ENCODE data around the gene PGRMC2. TPM values are rescaled to one million over a fixed set of nuclear protein-coding genes. Genes with fewer than 3 reads are reported as not detected.
"Not testable (repeated sequence)": the region's sequence is repeated elsewhere in the genome, so short reads cannot be mapped to it uniquely, and the experiment has no call there.

PGRMC2 gene
- total RNA-seq, 2 experiments from 2014 or later: 43.8 to 47.0 TPM

GRCh38 chr4:128259889-128260288 lies 27.7 kb downstream of the PGRMC2 start:
- H3K27me3 Mint-ChIP-seq, H3K9me3 Mint-ChIP-seq, H3K4me1 Mint-ChIP-seq, H3K36me3 Mint-ChIP-seq, H3K27ac Mint-ChIP-seq, DNase-seq, H3K4me3 Mint-ChIP-seq: not testable (repeated sequence)

GRCh38 chr4:128258166-128258565 lies 29.4 kb downstream of the PGRMC2 start:
- not testable (repeated sequence) for H3K27me3 Mint-ChIP-seq, DNase-seq, H3K4me1 Mint-ChIP-seq, H3K36me3 Mint-ChIP-seq, H3K27ac Mint-ChIP-seq, H3K4me3 Mint-ChIP-seq, H3K9me3 Mint-ChIP-seq

GRCh38 chr4:128256539-128256938 lies 31.1 kb downstream of the PGRMC2 start:
- Mint-ChIP-seq H3K4me3 (no peak overlapping the region), H3K27me3 (peaks cover 8% of the 10 kb centered on the region), H3K36me3 (no peaks in the 10 kb centered on the region), H3K9me3 (no peaks in the 10 kb centered on the region), H3K4me1 (no peaks in the 10 kb centered on the region), H3K27ac (no peak overlapping the region)
- DNase-seq: no peak

GRCh38 chr4:128255906-128256305 lies 31.7 kb downstream of the PGRMC2 start:
- peaks cover 8% of the 10 kb centered on the region for H3K27me3 Mint-ChIP-seq
- no peak overlapping the region for H3K27ac Mint-ChIP-seq
- no peak for DNase-seq
- H3K9me3 Mint-ChIP-seq: no peaks in the 10 kb centered on the region
- no peaks in the 10 kb centered on the region for H3K36me3 Mint-ChIP-seq
- no peak overlapping the region for H3K4me3 Mint-ChIP-seq
- no peaks in the 10 kb centered on the region for H3K4me1 Mint-ChIP-seq

GRCh38 chr4:128249787-128250668 lies 37.6 kb downstream of the PGRMC2 start:
- DNase-seq: no peak
- Mint-ChIP-seq H3K36me3 (peaks cover 1% of the 10 kb centered on the region), H3K9me3 (peaks cover 10% of the 10 kb centered on the region), H3K4me1 (no peaks in the 10 kb centered on the region), H3K27ac (no peak overlapping the region), H3K27me3 (peaks cover 3% of the 10 kb centered on the region), H3K4me3 (no peak overlapping the region)

- no peaks in the 10 kb centered on the region for H3K4me1 Mint-ChIP-seq
- peaks cover 1% of the 10 kb centered on the region for H3K36me3 Mint-ChIP-seq
- DNase-seq: no peak
- no peak overlapping the region for H3K4me3 Mint-ChIP-seq
- H3K27ac Mint-ChIP-seq: no peak overlapping the region
- H3K27me3 Mint-ChIP-seq: no peaks in the 10 kb centered on the region
- peaks cover 10% of the 10 kb centered on the region for H3K9me3 Mint-ChIP-seq
These were observed 39.7 kb downstream of the PGRMC2 start for GRCh38 chr4:128247906-128248305.

GRCh38 chr4:128245391-128245790 lies 42.2 kb downstream of the PGRMC2 start:
- not testable (repeated sequence) for H3K9me3 Mint-ChIP-seq, H3K36me3 Mint-ChIP-seq, H3K4me1 Mint-ChIP-seq, H3K27ac Mint-ChIP-seq, H3K4me3 Mint-ChIP-seq, H3K27me3 Mint-ChIP-seq, DNase-seq

- Mint-ChIP-seq H3K27ac (no peak overlapping the region), H3K9me3 (peaks cover 6% of the 10 kb centered on the region), H3K4me1 (no peaks in the 10 kb centered on the region), H3K4me3 (no peak overlapping the region), H3K27me3 (peaks cover 7% of the 10 kb centered on the region), H3K36me3 (peaks cover 1% of the 10 kb centered on the region)
- no peak for DNase-seq
These were observed 43.2 kb downstream of the PGRMC2 start for GRCh38 chr4:128244379-128244778.

GRCh38 chr4:128242601-128243000 lies 45.0 kb downstream of the PGRMC2 start:
- Mint-ChIP-seq H3K4me3 (no peak overlapping the region), H3K27me3 (peaks cover 7% of the 10 kb centered on the region), H3K36me3 (peaks cover 1% of the 10 kb centered on the region), H3K9me3 (no peaks in the 10 kb centered on the region), H3K4me1 (no peaks in the 10 kb centered on the region), H3K27ac (no peak overlapping the region)
- no peak for DNase-seq

GRCh38 chr4:128241981-128242380 lies 45.6 kb downstream of the PGRMC2 start:
- Mint-ChIP-seq H3K4me3 (no peak overlapping the region), H3K27me3 (peaks cover 7% of the 10 kb centered on the region), H3K27ac (no peak overlapping the region), H3K9me3 (no peaks in the 10 kb centered on the region), H3K36me3 (peaks cover 1% of the 10 kb centered on the region), H3K4me1 (no peaks in the 10 kb centered on the region)
- no peak for DNase-seq

- no peaks in the 10 kb centered on the region for H3K4me1 Mint-ChIP-seq
- no peak for DNase-seq
- no peaks in the 10 kb centered on the region for H3K36me3 Mint-ChIP-seq
- H3K27ac Mint-ChIP-seq: no peak overlapping the region
- peaks cover 7% of the 10 kb centered on the region for H3K27me3 Mint-ChIP-seq
- no peak overlapping the region for H3K4me3 Mint-ChIP-seq
- H3K9me3 Mint-ChIP-seq: no peaks in the 10 kb centered on the region
These were observed 46.1 kb downstream of the PGRMC2 start for GRCh38 chr4:128241425-128241913.

- Mint-ChIP-seq H3K27me3 (peaks cover 7% of the 10 kb centered on the region), H3K36me3 (no peaks in the 10 kb centered on the region), H3K4me1 (no peaks in the 10 kb centered on the region), H3K27ac (no peak overlapping the region), H3K4me3 (no peak overlapping the region), H3K9me3 (no peaks in the 10 kb centered on the region)
- no peak for DNase-seq
These were observed 46.6 kb downstream of the PGRMC2 start for GRCh38 chr4:128241019-128241418.

- no peak overlapping the region for H3K27ac Mint-ChIP-seq
- no peak overlapping the region for H3K4me3 Mint-ChIP-seq
- DNase-seq: no peak
- no peaks in the 10 kb centered on the region for H3K27me3 Mint-ChIP-seq
- peaks cover 1% of the 10 kb centered on the region for H3K9me3 Mint-ChIP-seq
- H3K4me1 Mint-ChIP-seq: no peaks in the 10 kb centered on the region
- no peaks in the 10 kb centered on the region for H3K36me3 Mint-ChIP-seq
These were observed 52.8 kb downstream of the PGRMC2 start for GRCh38 chr4:128234836-128235235.

GRCh38 chr4:128232719-128233118 lies 54.9 kb downstream of the PGRMC2 start:
- H3K27ac Mint-ChIP-seq: no peak overlapping the region

GRCh38 chr4:128228845-128229795 lies 58.5 kb downstream of the PGRMC2 start:
- Mint-ChIP-seq H3K9me3 (no peaks in the 10 kb centered on the region), H3K27me3 (peaks cover 3% of the 10 kb centered on the region), H3K36me3 (no peaks in the 10 kb centered on the region), H3K4me3 (no peak overlapping the region), H3K27ac (no peak overlapping the region), H3K4me1 (no peaks in the 10 kb centered on the region)
- DNase-seq: no peak

More at GRCh38 chr4:128232719-128233118, 54.9 kb downstream of the PGRMC2 start:
- no peaks in the 10 kb centered on the region for H3K4me1 Mint-ChIP-seq
- no peak overlapping the region for H3K4me3 Mint-ChIP-seq
- DNase-seq: no peak
- peaks cover 1% of the 10 kb centered on the region for H3K9me3 Mint-ChIP-seq
- no peaks in the 10 kb centered on the region for H3K27me3 Mint-ChIP-seq
- no peaks in the 10 kb centered on the region for H3K36me3 Mint-ChIP-seq
